ENCODE data around the gene NECTIN1.

NECTIN1 gene

DNA sequence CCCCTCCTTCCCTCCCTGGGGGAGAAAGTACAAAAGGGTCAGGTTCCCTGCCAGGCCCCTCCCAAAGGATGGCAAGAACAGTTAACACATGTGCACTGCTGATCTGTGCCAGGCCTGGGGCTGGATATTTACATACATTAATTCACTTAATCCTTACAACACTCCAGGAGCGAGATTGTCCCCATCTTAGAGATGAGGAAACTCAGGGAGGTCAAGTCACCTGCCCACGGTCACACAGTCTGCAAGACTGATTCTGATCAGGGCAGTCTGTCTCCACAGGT lies 36.5 kb downstream of the NECTIN1 start:
- DNase-seq (ENCODE audit: low spot score), result no peak

GRCh38 chr11:119691701-119692539 lies 37.1 kb downstream of the NECTIN1 start:
- DNase-seq (ENCODE audit: low spot score), result no peak

DNA sequence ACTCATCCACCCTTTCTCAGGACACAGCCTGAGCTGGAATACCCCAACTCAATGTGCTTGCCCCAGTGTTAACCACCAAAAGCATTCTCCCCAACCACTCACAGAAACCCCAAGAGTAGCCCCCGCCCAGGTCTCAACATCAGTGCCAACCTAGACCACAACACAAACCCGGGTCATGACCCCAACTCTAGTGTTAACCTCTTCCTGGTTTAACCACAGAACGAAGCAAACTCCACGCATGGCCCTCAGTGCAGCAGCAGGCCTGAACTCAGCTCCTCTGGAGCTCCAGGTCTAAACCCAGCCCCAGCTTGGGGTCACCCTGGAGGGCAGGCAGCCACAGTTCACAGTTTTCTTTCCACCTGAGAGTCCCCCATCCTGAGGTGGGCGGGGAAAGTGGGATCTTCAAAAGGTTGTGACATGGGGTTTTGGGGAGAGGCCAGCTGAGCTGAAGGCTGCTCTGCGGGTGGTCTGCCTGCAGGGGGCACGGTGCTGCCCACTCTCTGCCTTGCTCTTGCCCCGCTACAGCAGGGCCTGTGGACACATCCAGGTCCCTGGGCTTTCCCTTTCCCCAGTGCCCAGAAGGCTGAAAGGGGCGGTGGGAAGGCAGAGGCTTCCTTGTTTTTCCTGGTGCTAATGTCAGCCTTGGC lies 37.9 kb downstream of the NECTIN1 start:
- no peak for DNase-seq (ENCODE audit: low spot score)

- no peak for DNase-seq (ENCODE audit: low spot score)
Measured at GRCh38 chr11:119689302-119689701, 39.7 kb downstream of the NECTIN1 start.

DNA sequence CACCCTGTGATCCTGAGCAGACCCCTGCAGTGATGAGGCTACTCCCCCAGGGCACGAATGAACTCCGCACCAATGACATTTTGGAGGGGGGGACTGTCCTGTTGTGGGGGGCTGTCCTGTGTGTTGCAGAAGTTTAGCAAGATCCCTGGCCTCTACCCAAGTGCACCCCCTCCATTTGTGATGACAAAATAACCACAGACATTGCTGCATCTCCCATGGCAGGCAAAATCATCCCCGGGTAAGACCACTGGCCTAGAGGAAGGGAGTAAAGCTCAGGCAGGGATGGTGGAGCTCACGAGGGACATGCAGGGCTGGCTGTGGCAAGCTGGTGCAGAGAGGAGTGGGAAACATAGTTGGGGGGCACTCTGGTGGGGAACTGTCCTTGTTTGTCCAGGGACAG lies 40.6 kb downstream of the NECTIN1 start:
- DNase-seq (ENCODE audit: low spot score), result no peak

DNA sequence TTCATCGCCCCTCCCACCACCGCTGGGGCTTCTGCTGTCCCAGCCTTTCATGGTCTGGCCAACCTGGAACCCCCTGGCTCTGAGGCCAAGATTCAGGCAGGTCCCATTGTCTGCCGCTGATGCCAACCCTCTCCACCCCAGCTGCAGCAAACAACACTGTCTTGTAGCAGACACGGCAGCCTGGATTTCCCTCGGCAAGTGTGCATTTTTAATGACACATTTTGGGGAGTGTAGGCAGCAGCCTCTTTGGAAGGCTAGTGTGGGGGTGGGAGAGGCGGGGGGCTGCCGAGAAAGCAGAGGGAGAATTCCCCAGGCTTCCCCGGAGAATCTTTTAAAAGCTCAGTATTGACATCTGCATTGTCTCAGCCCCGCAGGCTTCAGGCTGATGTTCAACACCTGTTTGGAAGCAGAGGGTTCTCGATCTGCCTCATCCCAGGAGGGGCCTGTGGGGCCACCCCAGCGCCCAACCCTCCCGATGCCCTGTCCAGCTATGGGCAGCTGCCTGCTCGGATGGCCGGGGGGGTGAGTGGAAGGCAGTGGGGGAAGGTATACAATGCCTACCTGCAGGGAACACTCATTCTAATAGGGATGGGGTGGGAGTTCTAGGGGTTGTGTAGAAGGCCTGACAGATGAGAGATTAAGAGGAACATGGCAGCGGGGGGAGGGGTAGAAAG lies 41.5 kb downstream of the NECTIN1 start:
- no peak for DNase-seq (ENCODE audit: low spot score)

- no peak for DNase-seq (ENCODE audit: low spot score)
Measured at GRCh38 chr11:119686177-119686882, 42.7 kb downstream of the NECTIN1 start.

GRCh38 chr11:119685111-119685746 lies 43.8 kb downstream of the NECTIN1 start:
- no peak for DNase-seq (ENCODE audit: low spot score)

GRCh38 chr11:119684361-119685110 lies 44.5 kb downstream of the NECTIN1 start:
- DNase-seq (ENCODE audit: low spot score), result no peak

- no peak for DNase-seq (ENCODE audit: low spot score)
Measured at GRCh38 chr11:119683783-119684182, 45.2 kb downstream of the NECTIN1 start.

DNA sequence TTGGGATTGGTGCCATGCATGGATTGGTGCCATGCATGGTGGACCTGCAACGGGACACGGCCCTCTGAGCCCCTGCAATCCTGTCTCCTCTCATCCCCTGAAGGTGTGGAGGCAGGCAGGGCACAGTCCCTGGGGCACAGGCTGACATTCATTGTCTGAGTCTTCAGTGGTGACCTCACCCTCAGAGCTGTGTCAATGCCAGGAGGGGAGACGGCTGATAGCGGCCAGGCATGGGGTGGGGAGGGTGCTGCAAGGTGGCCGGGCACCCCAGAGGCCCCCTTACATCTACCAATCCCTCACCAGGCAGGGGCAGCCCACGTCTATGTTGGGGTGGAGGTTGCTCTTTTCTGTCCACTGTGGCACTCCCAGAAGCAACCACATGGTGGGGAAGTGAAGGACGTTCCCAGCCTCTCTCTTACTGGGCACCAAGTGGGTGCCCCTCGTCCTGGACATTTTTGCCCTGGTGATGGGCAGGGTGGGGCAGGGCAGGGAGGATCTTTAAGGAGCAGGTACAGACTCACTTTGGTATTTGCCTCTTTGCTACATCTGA lies 47.6 kb downstream of the NECTIN1 start:
- DNase-seq (ENCODE audit: low spot score), result no peak

- no peak for DNase-seq (ENCODE audit: low spot score)
Measured at GRCh38 chr11:119680541-119681360, 48.2 kb downstream of the NECTIN1 start.

GRCh38 chr11:119679346-119679745 lies 49.7 kb downstream of the NECTIN1 start:
- no peak for DNase-seq (ENCODE audit: low spot score)

DNA sequence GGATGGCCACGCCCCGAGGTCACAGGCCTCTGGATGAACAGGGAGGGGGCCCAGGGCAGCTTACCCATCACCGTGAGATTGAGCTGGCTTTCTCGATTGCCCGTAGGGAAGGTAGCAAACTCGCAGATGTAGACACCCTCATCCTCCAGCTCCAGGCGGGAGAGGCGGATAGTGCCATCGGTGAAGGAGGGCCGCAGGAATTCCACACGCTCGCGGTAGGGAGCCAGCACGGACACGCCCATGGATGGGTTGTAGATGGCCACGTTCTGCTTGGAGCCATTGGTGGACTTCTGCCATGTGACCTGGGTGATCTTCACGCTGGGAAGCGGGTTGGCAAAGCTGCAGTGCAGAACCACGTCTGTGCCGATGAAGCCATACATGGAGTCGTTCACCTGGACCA lies 50.6 kb downstream of the NECTIN1 start:
- DNase-seq (ENCODE audit: low spot score), result no peak

- DNase-seq (ENCODE audit: low spot score), result no peak
Measured at GRCh38 chr11:119677840-119678239, 51.2 kb downstream of the NECTIN1 start.

- DNase-seq (ENCODE audit: low spot score), result no peak
Measured at GRCh38 chr11:119676461-119677020, 52.5 kb downstream of the NECTIN1 start.

DNA sequence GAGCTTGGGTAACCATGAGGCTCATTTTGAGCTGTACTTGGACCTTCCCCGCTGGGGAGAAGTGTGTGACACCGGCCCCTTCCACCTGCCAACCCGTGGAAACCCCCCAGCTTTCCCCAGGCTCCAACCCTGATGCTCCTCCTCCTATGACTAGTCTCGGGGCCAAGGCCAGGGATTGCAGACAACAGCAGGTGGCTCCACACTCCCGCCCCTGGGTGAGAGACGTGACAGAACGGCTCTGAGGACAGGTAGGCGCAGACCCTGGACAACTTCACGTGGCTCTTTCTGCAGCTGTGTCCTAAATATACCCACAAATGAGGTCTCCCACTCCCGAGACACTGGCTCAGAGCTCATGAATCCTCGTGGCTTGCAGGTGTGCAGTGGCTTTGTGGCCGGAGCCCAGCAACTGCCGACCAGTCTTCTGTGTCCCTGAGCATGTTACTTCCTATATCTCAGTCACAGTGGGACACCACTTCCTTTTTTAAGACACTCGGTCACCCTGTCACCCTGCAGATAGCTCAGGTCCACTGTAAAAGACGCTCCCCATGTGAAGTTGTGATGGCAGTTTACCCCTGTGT lies 55.2 kb downstream of the NECTIN1 start:
- no peak for DNase-seq (ENCODE audit: low spot score)

DNA sequence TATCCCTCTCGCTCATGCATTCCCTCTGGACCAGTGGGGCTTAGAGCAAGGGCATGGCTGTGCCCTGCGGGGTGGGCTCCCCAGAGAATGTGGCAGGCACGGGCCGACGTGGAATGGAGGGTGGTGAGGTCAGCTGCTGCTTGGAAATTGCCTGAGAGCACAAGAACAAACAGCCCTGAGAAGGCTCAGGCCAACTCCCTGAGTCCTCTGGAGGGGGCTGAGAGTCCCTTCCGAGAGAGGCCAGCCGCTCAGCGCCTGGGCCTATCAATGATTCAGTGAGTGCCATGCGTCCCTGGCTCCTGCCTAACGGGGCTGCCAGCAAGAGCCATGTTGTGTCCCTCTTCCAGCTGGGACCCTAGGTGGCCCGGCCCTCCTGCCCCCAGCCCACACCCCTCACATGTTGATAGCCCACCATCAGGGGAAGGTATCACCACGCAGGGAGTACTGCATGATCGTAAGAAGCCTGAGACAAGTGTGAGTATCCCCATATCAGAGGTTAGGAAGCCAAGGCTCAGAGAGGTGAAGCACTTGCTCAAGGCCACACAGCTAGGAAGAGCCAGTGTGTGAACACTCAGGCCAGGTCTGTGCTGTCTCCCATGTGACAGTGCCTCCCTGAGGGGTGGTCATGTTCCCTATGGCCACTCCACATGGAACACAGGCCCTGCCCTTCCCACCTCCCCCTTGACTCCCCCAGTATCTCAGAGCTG lies 55.8 kb downstream of the NECTIN1 start:
- DNase-seq (ENCODE audit: low spot score), result no peak

DNA sequence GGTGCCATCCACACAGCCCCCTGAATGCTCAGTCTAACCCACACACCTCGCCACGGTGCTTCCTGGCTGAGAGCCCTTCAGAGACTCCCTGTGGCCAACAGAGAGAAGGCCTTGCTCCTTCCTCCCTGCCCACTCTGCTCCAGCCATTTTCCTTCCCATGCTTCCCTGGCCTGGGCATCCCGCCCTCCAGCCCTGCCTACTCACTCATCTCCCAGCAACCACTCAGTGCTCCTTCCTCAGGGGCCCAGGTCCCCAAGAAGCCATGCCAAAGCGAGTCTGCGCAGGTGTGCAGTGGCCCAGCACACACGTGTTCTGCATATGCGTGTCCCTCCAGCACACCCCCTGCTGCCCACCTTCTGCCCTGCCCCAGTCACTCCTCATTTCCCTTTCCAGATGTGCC lies 56.4 kb downstream of the NECTIN1 start:
- DNase-seq (ENCODE audit: low spot score), result no peak

Data from HuH-7 (cell line).